MCF 10A (cell line): ENCODE results near the gene TXNL4A. TPM values are rescaled to one million over a fixed set of nuclear protein-coding genes. Genes with fewer than 3 reads are reported as not detected.

ENCODE experiments used
- BruUV-seq: library from RNA; stranded (reverse); fragments of 400-500 nt; replicated peaks from 2 replicates; lab custom pipeline; 2021; lab: Mats Ljungman, UMichigan
- CTCF ChIA-PET: fragments of 300-600 bp; sonication (Branson Sonifier 250); formaldehyde crosslinking; extraction: SDS; loops from one replicate; lab custom pipeline; 2021; ENCODE audit warnings: antibody characterized with exemption, inconsistent platforms; lab: Yijun Ruan, JAX
- POLR2A ChIA-PET: fragments of 300-600, 350-650 bp; sonication (Branson Sonifier 250); formaldehyde crosslinking; extraction: SDS; loops from one replicate; lab custom pipeline; 2020; ENCODE audit warnings: antibody characterized with exemption, inconsistent platforms; lab: Yijun Ruan, JAX
- DNase-seq: peaks from one replicate; pipeline ENCODE4 v3.0.0-alpha.2; 2018; ENCODE audit not compliant: unreplicated experiment
- H3K27ac Mint-ChIP-seq: one replicate; pipeline ENCODE4 v1.8.0; 2022; ENCODE audit warnings: mild to moderate bottlenecking, low read depth, mixed read lengths; ENCODE audit not compliant: unreplicated experiment
- H3K27me3 Mint-ChIP-seq: one replicate; pipeline ENCODE4 v1.8.0; 2022; ENCODE audit warnings: mixed read lengths; ENCODE audit not compliant: insufficient read depth, unreplicated experiment
- H3K36me3 Mint-ChIP-seq: one replicate; pipeline ENCODE4 v1.8.0; 2022; ENCODE audit warnings: mild to moderate bottlenecking, moderate library complexity, mixed read lengths; ENCODE audit not compliant: insufficient read depth, unreplicated experiment
- H3K4me1 Mint-ChIP-seq: one replicate; pipeline ENCODE4 v1.8.0; 2022; ENCODE audit warnings: mixed read lengths; ENCODE audit not compliant: insufficient read depth, unreplicated experiment
- H3K4me3 Mint-ChIP-seq: one replicate; pipeline ENCODE4 v1.8.0; 2022; ENCODE audit warnings: mild to moderate bottlenecking, moderate library complexity, mixed read lengths; ENCODE audit not compliant: unreplicated experiment
- H3K9me3 Mint-ChIP-seq: one replicate; pipeline ENCODE4 v1.8.0; 2022; ENCODE audit warnings: mixed read lengths; ENCODE audit not compliant: unreplicated experiment
- intact Hi-C: fragments of 100-400 bp; cut with micrococcal nuclease; formaldehyde crosslinking; loops from 2 replicates; pipeline ENCODE4 v1.14.1; 2022
- total RNA-seq: library from RNA; stranded (reverse); gene quantifications from 2 replicates; pipeline ENCODE4 v1.2.3, GENCODE V29; 2022
- TF ChIP-seq, protein P1 (sequence below): fragments of 200-600 bp; IDR thresholded peaks from one replicate; pipeline ENCODE4 v1.8.0; 2022; ENCODE audit warnings: antibody characterized with exemption, mild to moderate bottlenecking; ENCODE audit not compliant: unreplicated experiment

Gene TXNL4A
- total RNA-seq, 1 experiment from 2014 or later = 207 TPM

DNA sequence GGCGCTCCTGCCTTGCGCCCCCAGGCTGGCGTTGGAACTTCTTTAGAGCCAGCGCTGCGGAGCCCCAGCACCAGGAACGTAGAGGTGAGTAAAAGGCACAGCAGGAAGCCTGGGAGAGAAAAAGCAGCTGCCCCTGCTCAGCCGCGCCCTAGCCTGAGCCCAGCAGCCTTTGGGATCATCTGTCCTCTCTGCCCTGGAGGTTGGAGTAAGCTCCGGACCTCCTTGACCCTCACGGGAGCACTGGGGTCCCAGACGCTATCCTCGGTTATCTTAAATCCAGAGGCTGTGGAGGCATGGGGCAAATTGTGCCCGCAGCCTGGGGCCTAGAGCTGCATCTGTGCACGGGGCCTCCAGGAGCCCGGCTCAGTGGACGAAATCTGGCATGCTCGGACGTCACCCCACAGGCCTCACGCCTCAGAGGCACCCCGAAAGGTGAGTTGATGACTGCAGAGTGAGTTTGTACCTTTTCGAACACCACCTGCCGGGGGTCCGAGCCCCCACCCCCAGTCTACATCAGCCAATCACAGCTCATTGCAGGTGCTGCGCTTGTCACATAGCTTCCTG is 35.3 kb downstream of the TXNL4A start:
- ChIA-PET POLR2A (interaction anchor here (1.2 kb wide), 1 partner anchor 39 kb away, joined by 4 read pairs; no protein-coding TSS in a partner anchor), CTCF (no interaction called here)
- H3K36me3 Mint-ChIP-seq = peaks cover 8% of the 10 kb centered on the region
- no peak for DNase-seq
- H3K4me3 Mint-ChIP-seq = no peak overlapping the region
- no peak overlapping the region for H3K27ac Mint-ChIP-seq
- intact Hi-C loops = no loop called here
- no peaks in the 10 kb centered on the region for H3K9me3 Mint-ChIP-seq
- TF ChIP-seq, protein P1, sequence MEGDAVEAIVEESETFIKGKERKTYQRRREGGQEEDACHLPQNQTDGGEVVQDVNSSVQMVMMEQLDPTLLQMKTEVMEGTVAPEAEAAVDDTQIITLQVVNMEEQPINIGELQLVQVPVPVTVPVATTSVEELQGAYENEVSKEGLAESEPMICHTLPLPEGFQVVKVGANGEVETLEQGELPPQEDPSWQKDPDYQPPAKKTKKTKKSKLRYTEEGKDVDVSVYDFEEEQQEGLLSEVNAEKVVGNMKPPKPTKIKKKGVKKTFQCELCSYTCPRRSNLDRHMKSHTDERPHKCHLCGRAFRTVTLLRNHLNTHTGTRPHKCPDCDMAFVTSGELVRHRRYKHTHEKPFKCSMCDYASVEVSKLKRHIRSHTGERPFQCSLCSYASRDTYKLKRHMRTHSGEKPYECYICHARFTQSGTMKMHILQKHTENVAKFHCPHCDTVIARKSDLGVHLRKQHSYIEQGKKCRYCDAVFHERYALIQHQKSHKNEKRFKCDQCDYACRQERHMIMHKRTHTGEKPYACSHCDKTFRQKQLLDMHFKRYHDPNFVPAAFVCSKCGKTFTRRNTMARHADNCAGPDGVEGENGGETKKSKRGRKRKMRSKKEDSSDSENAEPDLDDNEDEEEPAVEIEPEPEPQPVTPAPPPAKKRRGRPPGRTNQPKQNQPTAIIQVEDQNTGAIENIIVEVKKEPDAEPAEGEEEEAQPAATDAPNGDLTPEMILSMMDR = no peak
- H3K27me3 Mint-ChIP-seq = no peaks in the 10 kb centered on the region
- BruUV-seq = no TSS peak
- H3K4me1 Mint-ChIP-seq = peaks cover 16% of the 10 kb centered on the region

DNA sequence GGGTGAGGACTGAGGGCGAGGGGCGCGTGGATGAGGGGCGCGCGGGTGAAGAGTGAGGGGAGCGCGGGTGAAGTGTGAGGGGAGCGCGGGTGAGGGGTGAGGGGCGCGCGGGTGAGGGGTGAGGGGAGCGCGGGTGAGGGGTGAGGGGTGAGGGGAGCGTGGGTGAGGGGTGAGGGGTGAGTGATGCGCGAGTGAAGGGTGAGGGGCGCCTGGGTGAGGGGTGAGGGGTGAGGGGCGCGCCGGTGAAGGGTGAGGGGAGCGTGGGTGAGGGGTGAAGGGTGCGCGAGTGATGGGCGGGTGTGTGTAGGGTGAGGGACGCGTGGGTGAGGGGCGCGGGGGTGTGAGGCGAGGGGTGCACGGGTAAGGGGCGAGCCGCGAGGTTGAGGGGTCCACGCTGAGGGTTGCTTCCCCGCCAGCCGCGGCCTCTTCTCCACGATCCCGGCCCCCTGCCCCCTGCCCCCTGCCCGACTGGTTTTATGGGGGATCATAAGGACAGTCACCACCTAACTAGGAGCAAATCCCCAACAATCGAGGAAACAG is 35.8 kb downstream of the TXNL4A start:
- Mint-ChIP-seq H3K9me3 (no peaks in the 10 kb centered on the region), H3K36me3 (peaks cover 8% of the 10 kb centered on the region), H3K4me3 (peak overlapping the region; percentile 56), H3K27ac (no peak overlapping the region), H3K27me3 (no peaks in the 10 kb centered on the region), H3K4me1 (peaks cover 16% of the 10 kb centered on the region)
- DNase-seq = no peak
- intact Hi-C loops = no loop called here
- POLR2A ChIA-PET = interaction anchor here (0.7 to 3.4 kb wide), 10 partner anchors 9 to 272 kb away, joined by 3 to 32 read pairs (median 4); partner anchors contain the start of genes HSBP1L1 and TXNL4A
- CTCF ChIA-PET = interaction anchor here (0.6 to 1.2 kb wide), 4 partner anchors 7 to 219 kb away, joined by 3 to 7 read pairs (median 3); no protein-coding TSS in a partner anchor
- BruUV-seq = no TSS peak
- TF ChIP-seq, protein P1 = no peak

- Mint-ChIP-seq H3K27me3 (no peaks in the 10 kb centered on the region), H3K9me3 (no peaks in the 10 kb centered on the region), H3K4me3 (peak within 1 kb of the TSS; percentile 75), H3K36me3 (peaks cover 13% of the 10 kb centered on the region), H3K4me1 (peaks cover 11% of the 10 kb centered on the region), H3K27ac (peak within 1 kb of the TSS; percentile 42)
- intact Hi-C loops = no loop called here
- CTCF ChIA-PET = interaction anchor here (0.5 to 1.2 kb wide), 6 partner anchors 8 to 224 kb away, joined by 3 to 7 read pairs (median 3); no protein-coding TSS in a partner anchor
- BruUV-seq = no TSS peak
- peak; percentile 78 for DNase-seq
- POLR2A ChIA-PET = interaction anchor here (0.7 to 3.4 kb wide), 12 partner anchors 9 to 273 kb away, joined by 3 to 32 read pairs (median 4); partner anchors contain the start of genes HSBP1L1 and TXNL4A
- TF ChIP-seq, protein P1 = no peak
These were observed 36.6 kb downstream of the TXNL4A start, which contains the start of gene SLC66A2 for GRCh38 chr18:79951545-79952455. Gene SLC66A2, minus strand, starts transcription at chr18:79951653. Its CDS starts 727 bp downstream, at chr18:79950926.
